ENCODE results near the gene MTCL3.
A peak's percentile ranks its signal among the peaks of the same experiment; 100 is the strongest.
"Not testable (repeated sequence)": the region's sequence is repeated elsewhere in the genome, so short reads cannot be mapped to it uniquely, and the experiment has no call there.

Gene MTCL3

GRCh38 chr6:127464881-127465459, 54.2 kb downstream of the MTCL3 start:
- DNase-seq: peak; percentile 57

GRCh38 chr6:127464161-127464880, 54.8 kb downstream of the MTCL3 start:
- no peak for DNase-seq

GRCh38 chr6:127463056-127463455, 56.1 kb downstream of the MTCL3 start:
- DNase-seq: no peak

- DNase-seq: no peak
These were observed 56.8 kb downstream of the MTCL3 start for GRCh38 chr6:127462376-127462775.

- no peak for DNase-seq
These were observed 58.7 kb downstream of the MTCL3 start for GRCh38 chr6:127460465-127460864.

- no peak for DNase-seq
These were observed 59.9 kb downstream of the MTCL3 start, which contains the start of gene KIAA0408 for GRCh38 chr6:127459231-127459641. KIAA0408 (minus strand) TSS chr6:127459389; CDS start chr6:127453981, 5,408 bp downstream.

GRCh38 chr6:127458817-127459216, 60.3 kb downstream of the MTCL3 start:
- no peak for DNase-seq

GRCh38 chr6:127458222-127458621, 60.9 kb downstream of the MTCL3 start:
- no peak for DNase-seq

GRCh38 chr6:127457456-127458064, 61.6 kb downstream of the MTCL3 start:
- no peak for DNase-seq

- no peak for DNase-seq
These were observed 62.7 kb downstream of the MTCL3 start for GRCh38 chr6:127456465-127456864.

- DNase-seq: no peak
These were observed 65.1 kb downstream of the MTCL3 start for GRCh38 chr6:127453845-127454619.

- DNase-seq: no peak
These were observed 66.3 kb downstream of the MTCL3 start for GRCh38 chr6:127452803-127453202.

- DNase-seq: no peak
These were observed 67.7 kb downstream of the MTCL3 start for GRCh38 chr6:127451388-127451787.

- no peak for DNase-seq
These were observed 71.4 kb downstream of the MTCL3 start for GRCh38 chr6:127447780-127448179.

GRCh38 chr6:127446356-127446755, 72.8 kb downstream of the MTCL3 start:
- DNase-seq: no peak

GRCh38 chr6:127441881-127442280, 77.3 kb downstream of the MTCL3 start:
- DNase-seq: no peak

GRCh38 chr6:127439718-127440117, 79.4 kb downstream of the MTCL3 start:
- no peak for DNase-seq

GRCh38 chr6:127436578-127437110, 82.5 kb downstream of the MTCL3 start:
- no peak for DNase-seq

GRCh38 chr6:127435626-127436220, 83.4 kb downstream of the MTCL3 start:
- no peak for DNase-seq

- no peak for DNase-seq
These were observed 84.5 kb downstream of the MTCL3 start for GRCh38 chr6:127434651-127435050.

GRCh38 chr6:127428562-127428961, 90.6 kb downstream of the MTCL3 start:
- DNase-seq: not testable (repeated sequence)

- DNase-seq: no peak
These were observed 95.2 kb downstream of the MTCL3 start for GRCh38 chr6:127423921-127424320.

All from CD4-positive, alpha-beta T cell treated with Interleukin-21 for 1 hour (primary cell).